ENCODE results near the gene KRT76. TPM values are rescaled to one million over a fixed set of nuclear protein-coding genes. Genes with fewer than 3 reads are reported as not detected.
"Not testable (repeated sequence)": the region's sequence is repeated elsewhere in the genome, so short reads cannot be mapped to it uniquely, and the experiment has no call there.

Gene KRT76
- total RNA-seq, 1 donor from 2014 or later = not detected

DNA sequence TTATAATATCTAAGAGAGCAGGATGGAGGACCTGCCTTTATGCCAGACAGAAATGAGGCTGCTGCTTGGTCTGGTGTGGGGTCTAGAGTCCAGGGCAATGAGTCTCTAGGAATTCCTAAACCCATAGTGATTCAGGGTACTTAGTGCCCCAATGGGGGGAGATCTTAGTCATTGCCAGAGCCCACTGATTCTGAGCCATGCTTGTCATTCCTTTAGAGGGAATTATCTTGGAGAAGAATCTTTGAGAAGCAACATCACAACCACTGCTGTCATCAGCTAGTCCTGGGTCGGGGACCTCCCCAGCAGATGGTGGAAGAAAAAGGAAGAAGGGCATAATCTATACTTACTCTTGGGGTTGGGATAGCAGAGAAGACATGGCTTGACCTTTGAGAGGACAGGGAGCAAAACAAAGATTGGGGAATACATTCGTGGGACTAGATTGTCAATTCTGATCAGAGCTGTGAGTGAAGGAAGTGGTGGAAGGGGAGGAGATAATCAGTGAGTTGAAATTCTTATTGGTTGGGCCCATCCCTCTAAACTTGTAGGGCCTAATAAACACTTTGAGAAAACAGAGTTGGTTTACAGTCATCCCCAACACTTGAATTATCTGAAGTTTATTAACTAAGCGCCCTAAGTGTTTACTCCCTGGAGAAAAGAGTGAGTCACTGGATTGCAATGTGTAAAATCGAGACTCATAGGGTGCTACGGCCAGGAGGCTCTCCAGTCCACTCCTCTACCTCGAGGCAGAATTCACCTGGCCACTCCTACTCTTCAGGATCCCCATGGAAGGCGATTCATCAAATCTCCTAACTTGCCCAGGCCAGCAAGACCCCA lies 21.7 kb upstream of the KRT76 start:
- ATAC-seq = no peak

GRCh38 chr12:52798003-52798670 lies 21.0 kb upstream of the KRT76 start:
- no peak for DNase-seq (ENCODE audit: low spot score)

More for the DNA sequence above, 21.7 kb upstream of the KRT76 start:
- no peak for DNase-seq (ENCODE audit: low spot score)

GRCh38 chr12:52797529-52797894 lies 20.4 kb upstream of the KRT76 start:
- ATAC-seq = no peak

More at GRCh38 chr12:52798003-52798670, 21.0 kb upstream of the KRT76 start:
- no peak for ATAC-seq

DNA sequence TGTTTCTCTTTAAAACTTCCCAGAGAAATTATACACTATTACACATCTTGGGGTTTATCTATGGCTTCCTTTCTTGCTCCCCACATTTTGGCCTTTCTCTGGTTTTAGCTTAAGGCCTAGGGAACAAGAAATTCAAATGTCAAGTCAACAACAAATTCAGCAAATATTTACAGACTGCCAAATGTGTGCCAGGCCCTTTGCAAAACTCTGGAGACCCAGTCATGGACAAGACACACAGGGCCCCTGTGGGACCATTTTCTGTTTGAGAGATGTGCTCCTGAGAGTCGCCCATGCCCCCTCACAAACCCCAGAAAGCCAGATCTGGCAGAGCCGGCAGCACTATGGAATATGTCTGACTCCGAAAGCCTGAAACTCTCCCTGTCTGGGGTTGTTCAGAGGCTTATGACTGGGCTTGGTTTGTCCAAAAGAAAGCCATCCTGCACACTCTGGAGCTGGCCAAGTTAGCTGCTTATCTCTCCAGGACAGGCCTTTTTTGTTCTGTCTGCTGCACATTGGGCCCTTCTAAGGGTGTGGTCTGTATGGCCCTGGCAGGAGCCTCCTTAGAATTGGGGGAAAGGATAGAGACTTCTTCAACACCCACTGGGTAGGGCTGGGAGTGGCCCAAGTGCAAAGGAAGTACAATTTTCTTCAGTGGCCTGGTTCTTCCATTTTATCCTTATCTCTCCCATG lies 19.8 kb upstream of the KRT76 start:
- no peak for ATAC-seq
- no peak for DNase-seq (ENCODE audit: low spot score)

More at GRCh38 chr12:52797529-52797894, 20.4 kb upstream of the KRT76 start:
- DNase-seq (ENCODE audit: low spot score) = no peak

- no peak for DNase-seq (ENCODE audit: low spot score)
- ATAC-seq = no peak
Observed at GRCh38 chr12:52796429-52796794, 19.3 kb upstream of the KRT76 start.

- ATAC-seq = no peak
Observed at GRCh38 chr12:52795694-52796428, 18.7 kb upstream of the KRT76 start, which contains the start of gene KRT3. KRT3 (minus strand) TSS chr12:52796117; CDS start chr12:52796042, 75 bp downstream.

DNA sequence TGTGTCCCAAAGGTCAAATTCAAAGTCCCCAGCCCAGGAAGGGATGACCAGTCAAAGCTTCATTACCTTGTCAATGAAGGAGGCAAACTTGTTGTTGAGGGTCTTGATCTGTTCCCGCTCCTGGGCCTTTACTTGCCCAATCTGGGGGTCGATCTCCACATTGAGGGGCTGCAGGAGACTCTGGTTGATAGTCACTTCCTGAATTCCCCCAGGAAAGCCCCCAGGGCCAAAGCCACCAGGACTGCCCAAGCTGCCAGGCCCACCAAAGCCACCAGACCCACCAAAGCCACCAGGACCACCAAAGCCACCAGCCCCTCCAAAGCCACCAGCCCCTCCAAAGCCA lies 18.2 kb upstream of the KRT76 start:
- ATAC-seq = not testable (repeated sequence)

More at GRCh38 chr12:52795694-52796428, 18.7 kb upstream of the KRT76 start, which contains the start of gene KRT3:
- DNase-seq (ENCODE audit: low spot score) = no peak

DNA sequence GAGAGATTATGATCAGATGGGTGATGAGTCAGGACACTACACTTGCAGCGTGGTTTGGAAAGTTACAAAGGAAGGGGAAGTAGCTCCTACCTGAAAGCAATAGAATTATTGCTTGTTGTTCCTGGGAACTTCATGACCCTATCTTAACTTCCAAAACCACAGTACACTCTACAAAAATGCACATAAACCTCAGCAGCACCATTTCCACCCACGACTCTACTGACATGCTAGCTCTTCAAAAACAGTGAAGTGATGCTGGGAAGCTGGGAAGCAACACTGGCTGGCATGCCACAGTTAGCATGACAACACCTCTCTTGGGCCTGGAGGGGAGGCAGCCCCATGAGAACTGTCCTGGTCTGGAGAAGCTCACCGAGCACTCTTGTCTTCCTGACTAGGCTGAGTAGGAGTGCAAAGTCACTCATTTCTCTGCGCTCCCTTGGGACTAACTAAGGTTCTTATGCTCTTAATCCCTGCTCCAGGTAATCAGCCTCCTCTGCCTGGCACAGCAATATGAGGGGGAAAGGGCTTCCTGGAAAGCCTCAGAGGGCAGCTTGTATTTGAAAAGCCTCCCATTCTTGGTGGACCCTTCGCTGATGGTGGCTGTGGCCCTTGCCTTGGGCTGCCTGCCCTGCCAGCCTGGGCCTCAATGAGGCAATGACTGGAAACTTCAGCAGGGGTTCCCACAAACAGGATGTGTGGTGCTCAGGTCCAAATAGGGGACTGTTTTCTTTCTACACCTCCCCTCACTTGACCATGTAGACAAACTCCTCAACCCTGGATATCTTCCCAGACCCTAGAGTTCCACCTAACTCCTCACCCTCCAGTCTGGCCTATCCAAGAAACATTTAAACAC lies 17.6 kb upstream of the KRT76 start:
- ATAC-seq = no peak
- no peak for DNase-seq (ENCODE audit: low spot score)

More for the DNA sequence above, 18.2 kb upstream of the KRT76 start:
- not testable (repeated sequence) for DNase-seq (ENCODE audit: low spot score)

- no peak for DNase-seq (ENCODE audit: low spot score)
- no peak for ATAC-seq
Observed at GRCh38 chr12:52792185-52793029, 15.3 kb upstream of the KRT76 start.

DNA sequence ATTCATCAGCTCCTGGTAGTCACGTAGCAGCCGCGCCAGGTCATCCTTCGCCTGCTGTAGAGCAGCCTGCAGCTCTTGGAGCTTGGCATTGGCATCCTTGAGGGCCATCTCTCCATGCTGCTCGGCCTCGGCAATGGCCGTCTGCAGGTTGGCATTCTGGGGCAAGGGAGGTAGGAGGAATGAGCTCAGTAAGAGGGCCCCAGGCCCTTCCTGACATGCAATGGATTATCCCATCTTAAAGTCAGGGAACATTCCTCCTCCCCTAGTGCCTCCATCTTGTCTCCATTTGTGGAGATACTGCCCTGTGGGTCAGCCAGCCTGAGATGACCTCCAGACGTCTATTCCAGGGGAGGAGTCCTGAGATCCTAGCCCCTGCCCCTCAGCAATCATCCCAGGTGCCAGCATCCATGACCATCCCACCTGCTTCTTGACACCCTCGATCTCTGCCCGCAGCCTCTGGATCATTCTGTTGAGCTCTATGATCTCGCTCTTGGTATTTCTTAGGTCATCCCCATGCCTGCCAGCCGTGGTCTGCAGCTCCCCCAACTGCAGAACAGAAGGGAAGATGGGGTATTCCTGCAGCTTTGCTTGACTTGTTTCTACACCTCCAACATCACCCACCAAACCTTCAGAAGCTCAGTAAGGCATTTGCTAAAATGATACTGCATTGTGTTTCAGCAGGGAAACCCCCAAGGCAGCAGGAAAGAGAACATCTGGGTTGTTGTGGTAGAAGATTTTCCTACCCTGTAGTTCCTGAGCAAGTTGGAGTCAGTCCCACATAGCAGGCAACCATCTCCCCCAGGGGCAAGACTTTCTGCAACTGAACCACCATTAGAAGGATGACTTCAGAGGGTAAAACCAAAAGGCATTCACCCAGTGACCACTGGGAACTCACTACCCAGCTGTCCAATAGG lies 14.4 kb upstream of the KRT76 start:
- DNase-seq (ENCODE audit: low spot score) = no peak
- no peak for ATAC-seq

DNA sequence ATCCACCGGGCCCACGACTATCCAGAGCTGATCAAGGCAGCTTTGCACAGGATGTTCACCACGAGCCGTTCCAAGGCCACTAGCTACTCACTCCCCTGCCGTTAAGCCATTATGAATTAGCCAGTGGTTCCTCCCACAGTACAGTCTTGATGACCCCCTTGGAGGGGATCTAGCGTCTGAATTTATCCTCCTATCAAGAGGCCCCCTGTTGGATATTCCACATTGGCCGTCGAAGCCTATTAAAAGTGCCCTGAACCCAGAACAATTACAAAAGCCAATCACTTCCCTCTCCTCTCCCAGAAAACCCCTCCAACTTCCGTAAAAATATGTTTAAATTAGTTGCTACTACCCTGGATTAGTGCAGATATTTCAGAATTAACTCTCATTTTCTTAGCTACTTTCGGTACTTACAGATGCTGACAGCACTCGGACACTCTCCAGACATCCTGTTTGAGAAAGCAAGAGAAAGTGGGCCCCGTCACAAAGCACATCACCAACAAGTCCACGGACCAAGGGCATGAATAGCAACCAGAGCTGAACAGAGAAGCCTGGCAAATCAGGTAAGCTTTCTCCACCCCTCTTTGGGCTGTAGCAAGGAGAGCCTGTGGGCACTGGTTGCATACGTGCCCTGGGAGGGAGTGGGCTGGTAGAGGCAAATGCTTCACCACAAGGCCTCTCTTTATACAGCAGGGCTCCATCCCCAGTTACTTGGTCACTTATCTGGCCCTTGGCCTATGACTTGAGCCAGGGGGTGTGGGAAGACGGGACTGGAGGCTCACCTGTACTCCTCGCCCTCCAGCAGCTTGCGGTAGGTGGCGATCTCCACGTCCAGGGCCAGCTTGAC lies 13.5 kb upstream of the KRT76 start:
- DNase-seq (ENCODE audit: low spot score) = no peak
- ATAC-seq = no peak

GRCh38 chr12:52789637-52790426 lies 12.7 kb upstream of the KRT76 start:
- ATAC-seq (no peak), DNase-seq (ENCODE audit: low spot score) (no peak)

DNA sequence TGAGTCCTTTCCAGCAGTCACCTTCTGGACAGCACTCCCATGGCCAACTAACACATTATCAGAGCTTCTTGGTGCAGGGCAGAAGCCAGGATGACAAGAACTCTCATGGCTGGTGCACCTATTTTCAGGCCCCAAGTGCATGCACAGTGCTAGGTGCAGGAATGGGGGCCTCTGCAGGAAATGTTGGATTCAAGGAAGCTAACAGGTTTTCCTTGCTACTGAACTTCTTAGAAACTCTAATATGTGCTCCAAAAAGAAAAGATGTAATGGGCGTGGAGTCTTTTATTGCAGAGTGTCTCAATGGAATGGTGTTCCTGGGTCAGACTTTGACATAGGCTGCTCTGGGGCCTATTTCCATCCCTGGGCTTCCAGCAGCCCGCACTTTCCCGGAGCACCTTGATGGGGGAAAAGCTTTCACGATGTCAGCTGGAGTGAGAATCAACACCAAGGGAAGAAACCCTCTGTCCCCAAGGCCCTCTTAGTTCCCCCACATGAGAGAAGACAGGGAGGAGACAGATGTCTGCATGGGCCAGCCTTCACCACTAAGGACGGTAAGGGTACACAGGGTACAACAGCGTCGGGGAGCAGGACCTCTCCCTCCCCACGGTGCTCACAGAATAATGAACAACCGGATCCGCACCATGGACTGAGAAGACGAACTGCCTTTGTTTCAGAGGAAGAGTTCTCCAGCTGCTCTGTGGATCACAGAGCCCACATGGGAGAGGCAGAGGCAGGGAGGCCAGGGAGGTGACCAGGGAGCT lies 11.9 kb upstream of the KRT76 start:
- ATAC-seq (no peak), DNase-seq (ENCODE audit: low spot score) (no peak)

GRCh38 chr12:52788192-52788875 lies 11.2 kb upstream of the KRT76 start:
- no peak for DNase-seq (ENCODE audit: low spot score)
- no peak for ATAC-seq
